HG03565 (cell line): ENCODE data around the gene NCEH1.
"Not testable (repeated sequence)": the region's sequence is repeated elsewhere in the genome, so short reads cannot be mapped to it uniquely, and the experiment has no call there.

Experiments
- ATAC-seq: cut with Tn5 transposase; IDR thresholded peaks from one replicate; pipeline ENCODE4 v1.9.1; 2021; ENCODE audit warnings: mild to moderate bottlenecking, moderate library complexity; ENCODE audit not compliant: unreplicated experiment

NCEH1 gene

GRCh38 chr3:172616031-172616461, 94.8 kb downstream of the NCEH1 start:
- peak; percentile 70 for ATAC-seq

GRCh38 chr3:172615296-172615695, 95.6 kb downstream of the NCEH1 start:
- no peak for ATAC-seq

GRCh38 chr3:172614340-172615274, 96.3 kb downstream of the NCEH1 start:
- no peak for ATAC-seq

GRCh38 chr3:172613845-172614244, 97.0 kb downstream of the NCEH1 start:
- no peak for ATAC-seq

GRCh38 chr3:172612871-172613678, 97.8 kb downstream of the NCEH1 start:
- no peak for ATAC-seq

- no peak for ATAC-seq
Measured at GRCh38 chr3:172609750-172610149, 101.1 kb downstream of the NCEH1 start.

GRCh38 chr3:172608575-172608974, 102.3 kb downstream of the NCEH1 start:
- ATAC-seq, result no peak

GRCh38 chr3:172607305-172608121, 103.4 kb downstream of the NCEH1 start:
- ATAC-seq, result no peak

- ATAC-seq, result no peak
Measured at GRCh38 chr3:172606021-172606420, 104.8 kb downstream of the NCEH1 start.

GRCh38 chr3:172604895-172605646, 105.8 kb downstream of the NCEH1 start:
- ATAC-seq, result no peak

- no peak for ATAC-seq
Measured at GRCh38 chr3:172601066-172601832, 109.6 kb downstream of the NCEH1 start.

- ATAC-seq, result no peak
Measured at GRCh38 chr3:172600644-172601065, 110.2 kb downstream of the NCEH1 start.

GRCh38 chr3:172598904-172599303, 112.0 kb downstream of the NCEH1 start:
- ATAC-seq, result no peak

- no peak for ATAC-seq
Measured at GRCh38 chr3:172596394-172596706, 114.5 kb downstream of the NCEH1 start.

GRCh38 chr3:172595664-172596393, 115.0 kb downstream of the NCEH1 start:
- peak; percentile 34 for ATAC-seq

- not testable (repeated sequence) for ATAC-seq
Measured at GRCh38 chr3:172594900-172595663, 115.8 kb downstream of the NCEH1 start.

- no peak for ATAC-seq
Measured at GRCh38 chr3:172592898-172593669, 117.8 kb downstream of the NCEH1 start.
